Memory B cell (primary cell): ENCODE results near the gene MEIS2.
"Not testable (repeated sequence)": the region's sequence is repeated elsewhere in the genome, so short reads cannot be mapped to it uniquely, and the experiment has no call there.

Experiments
- ATAC-seq: fragments of 150-1000 bp; cut with Tn5 transposase; 2 replicates; pipeline ENCODE4 v1.10.0; 2021; ENCODE audit warnings: low read depth, mild to moderate bottlenecking, moderate library complexity
- DNase-seq, 2 donors: peaks; one replicate each; pipeline ENCODE4 v3.0.0; 2022; ENCODE audit warnings: low spot score in 2 of 2
- H3K27ac Mint-ChIP-seq: one replicate; pipeline ENCODE4 v1.8.0; 2022; ENCODE audit warnings: mild to moderate bottlenecking, moderate library complexity, mixed read lengths
- H3K27me3 Mint-ChIP-seq: one replicate; pipeline ENCODE4 v1.8.0; 2022; ENCODE audit warnings: mixed read lengths
- H3K36me3 Mint-ChIP-seq: one replicate; pipeline ENCODE4 v1.8.0; 2022; ENCODE audit warnings: mild to moderate bottlenecking, mixed read lengths
- H3K4me1 Mint-ChIP-seq: one replicate; pipeline ENCODE4 v1.8.0; 2022; ENCODE audit warnings: mixed read lengths
- H3K4me3 Mint-ChIP-seq: one replicate; pipeline ENCODE4 v1.8.0; 2022; ENCODE audit warnings: mild to moderate bottlenecking, moderate library complexity, mixed read lengths
- H3K9me3 Mint-ChIP-seq: one replicate; pipeline ENCODE4 v1.8.0; 2022; ENCODE audit warnings: mixed read lengths

MEIS2 gene

GRCh38 chr15:36996538-36997181 is 103.7 kb downstream of the MEIS2 start:
- Mint-ChIP-seq H3K27ac (no peak overlapping the region), H3K36me3 (no peaks in the 10 kb centered on the region), H3K4me3 (no peak overlapping the region), H3K27me3 (no peaks in the 10 kb centered on the region), H3K9me3 (no peaks in the 10 kb centered on the region), H3K4me1 (no peaks in the 10 kb centered on the region)
- DNase-seq: no peak
- no peak for ATAC-seq

- Mint-ChIP-seq H3K4me3 (no peak overlapping the region), H3K4me1 (no peaks in the 10 kb centered on the region), H3K9me3 (no peaks in the 10 kb centered on the region), H3K27me3 (no peaks in the 10 kb centered on the region), H3K27ac (no peak overlapping the region), H3K36me3 (no peaks in the 10 kb centered on the region)
- ATAC-seq (no peak), DNase-seq (no peak)
Measured at GRCh38 chr15:36996121-36996520, 104.2 kb downstream of the MEIS2 start.

- DNase-seq (no peak), ATAC-seq (no peak)
- no peaks in the 10 kb centered on the region for H3K4me1 Mint-ChIP-seq
- H3K27ac Mint-ChIP-seq: no peak overlapping the region
- no peaks in the 10 kb centered on the region for H3K36me3 Mint-ChIP-seq
- H3K9me3 Mint-ChIP-seq: no peaks in the 10 kb centered on the region
- no peaks in the 10 kb centered on the region for H3K27me3 Mint-ChIP-seq
- H3K4me3 Mint-ChIP-seq: no peak overlapping the region
Measured at GRCh38 chr15:36994790-36995189, 105.6 kb downstream of the MEIS2 start.

- Mint-ChIP-seq H3K27me3 (no peaks in the 10 kb centered on the region), H3K4me3 (no peak overlapping the region), H3K36me3 (no peaks in the 10 kb centered on the region), H3K4me1 (no peaks in the 10 kb centered on the region), H3K9me3 (no peaks in the 10 kb centered on the region), H3K27ac (no peak overlapping the region)
- DNase-seq: no peak
- ATAC-seq: no peak
Measured at GRCh38 chr15:36992454-36992853, 107.9 kb downstream of the MEIS2 start.

- Mint-ChIP-seq H3K4me1 (no peaks in the 10 kb centered on the region), H3K9me3 (peaks cover 8% of the 10 kb centered on the region), H3K27me3 (no peaks in the 10 kb centered on the region), H3K27ac (no peak overlapping the region), H3K4me3 (no peak overlapping the region), H3K36me3 (no peaks in the 10 kb centered on the region)
- DNase-seq (no peak), ATAC-seq (no peak)
Measured at GRCh38 chr15:36988947-36989346, 111.4 kb downstream of the MEIS2 start.

GRCh38 chr15:36982430-36982829 is 117.9 kb downstream of the MEIS2 start:
- no peak for ATAC-seq
- H3K9me3 Mint-ChIP-seq: peaks cover 13% of the 10 kb centered on the region
- no peak overlapping the region for H3K4me3 Mint-ChIP-seq
- no peak overlapping the region for H3K27ac Mint-ChIP-seq
- DNase-seq: no peak
- no peaks in the 10 kb centered on the region for H3K4me1 Mint-ChIP-seq
- H3K27me3 Mint-ChIP-seq: no peaks in the 10 kb centered on the region
- no peaks in the 10 kb centered on the region for H3K36me3 Mint-ChIP-seq

GRCh38 chr15:36980281-36980680 is 120.1 kb downstream of the MEIS2 start:
- peaks cover 13% of the 10 kb centered on the region for H3K9me3 Mint-ChIP-seq
- not testable (repeated sequence) for H3K4me1 Mint-ChIP-seq, H3K27ac Mint-ChIP-seq, H3K36me3 Mint-ChIP-seq, ATAC-seq, H3K4me3 Mint-ChIP-seq, H3K27me3 Mint-ChIP-seq, DNase-seq

- no peaks in the 10 kb centered on the region for H3K4me1 Mint-ChIP-seq
- peaks cover 4% of the 10 kb centered on the region for H3K9me3 Mint-ChIP-seq
- ATAC-seq (no peak), DNase-seq (no peak)
- no peak overlapping the region for H3K27ac Mint-ChIP-seq
- no peaks in the 10 kb centered on the region for H3K36me3 Mint-ChIP-seq
- no peak overlapping the region for H3K4me3 Mint-ChIP-seq
- H3K27me3 Mint-ChIP-seq: no peaks in the 10 kb centered on the region
Measured at GRCh38 chr15:36978625-36979024, 121.7 kb downstream of the MEIS2 start.

- no peaks in the 10 kb centered on the region for H3K27me3 Mint-ChIP-seq
- DNase-seq: no peak
- no peaks in the 10 kb centered on the region for H3K36me3 Mint-ChIP-seq
- H3K4me1 Mint-ChIP-seq: no peaks in the 10 kb centered on the region
- no peak for ATAC-seq
- H3K27ac Mint-ChIP-seq: no peak overlapping the region
- no peak overlapping the region for H3K4me3 Mint-ChIP-seq
- peaks cover 4% of the 10 kb centered on the region for H3K9me3 Mint-ChIP-seq
Measured at GRCh38 chr15:36978126-36978525, 122.2 kb downstream of the MEIS2 start.

GRCh38 chr15:36977659-36978058 is 122.7 kb downstream of the MEIS2 start:
- Mint-ChIP-seq H3K27me3 (no peaks in the 10 kb centered on the region), H3K27ac (no peak overlapping the region), H3K4me3 (no peak overlapping the region), H3K9me3 (peaks cover under 1% of the 10 kb centered on the region), H3K4me1 (no peaks in the 10 kb centered on the region), H3K36me3 (no peaks in the 10 kb centered on the region)
- ATAC-seq (no peak), DNase-seq (no peak)

- H3K36me3 Mint-ChIP-seq: no peaks in the 10 kb centered on the region
- ATAC-seq (no peak), DNase-seq (no peak)
- no peak overlapping the region for H3K27ac Mint-ChIP-seq
- no peak overlapping the region for H3K4me3 Mint-ChIP-seq
- no peaks in the 10 kb centered on the region for H3K27me3 Mint-ChIP-seq
- no peaks in the 10 kb centered on the region for H3K4me1 Mint-ChIP-seq
- H3K9me3 Mint-ChIP-seq: no peaks in the 10 kb centered on the region
Measured at GRCh38 chr15:36972704-36973103, 127.6 kb downstream of the MEIS2 start.

- H3K4me1 Mint-ChIP-seq: no peaks in the 10 kb centered on the region
Measured at GRCh38 chr15:36970522-36970921, 129.8 kb downstream of the MEIS2 start.

GRCh38 chr15:36967929-36968328 is 132.4 kb downstream of the MEIS2 start:
- Mint-ChIP-seq H3K27ac (no peak overlapping the region), H3K9me3 (no peaks in the 10 kb centered on the region), H3K27me3 (no peaks in the 10 kb centered on the region), H3K4me3 (no peak overlapping the region), H3K36me3 (no peaks in the 10 kb centered on the region), H3K4me1 (no peaks in the 10 kb centered on the region)
- DNase-seq: no peak
- ATAC-seq: no peak

More at GRCh38 chr15:36970522-36970921, 129.8 kb downstream of the MEIS2 start:
- H3K9me3 Mint-ChIP-seq: no peaks in the 10 kb centered on the region
- H3K27me3 Mint-ChIP-seq: no peaks in the 10 kb centered on the region
- DNase-seq (no peak), ATAC-seq (no peak)
- H3K4me3 Mint-ChIP-seq: no peak overlapping the region
- H3K36me3 Mint-ChIP-seq: no peaks in the 10 kb centered on the region
- no peak overlapping the region for H3K27ac Mint-ChIP-seq

GRCh38 chr15:36966708-36967107 is 133.6 kb downstream of the MEIS2 start:
- H3K4me1 Mint-ChIP-seq: no peaks in the 10 kb centered on the region
- ATAC-seq: no peak
- H3K27me3 Mint-ChIP-seq: no peaks in the 10 kb centered on the region

GRCh38 chr15:36965570-36966342 is 134.6 kb downstream of the MEIS2 start:
- H3K27ac Mint-ChIP-seq: no peak overlapping the region
- H3K9me3 Mint-ChIP-seq: no peaks in the 10 kb centered on the region
- ATAC-seq (no peak), DNase-seq (no peak)
- H3K36me3 Mint-ChIP-seq: no peaks in the 10 kb centered on the region
- no peaks in the 10 kb centered on the region for H3K4me1 Mint-ChIP-seq
- no peaks in the 10 kb centered on the region for H3K27me3 Mint-ChIP-seq
- no peak overlapping the region for H3K4me3 Mint-ChIP-seq

More at GRCh38 chr15:36966708-36967107, 133.6 kb downstream of the MEIS2 start:
- DNase-seq: no peak
- Mint-ChIP-seq H3K9me3 (no peaks in the 10 kb centered on the region), H3K4me3 (no peak overlapping the region), H3K27ac (no peak overlapping the region), H3K36me3 (no peaks in the 10 kb centered on the region)
